ENCODE results near the gene SPRTN.

- TF ChIP-seq POLR2A (IDR thresholded peaks at IDR 0.05): no peak
- TF ChIP-seq, protein P1, sequence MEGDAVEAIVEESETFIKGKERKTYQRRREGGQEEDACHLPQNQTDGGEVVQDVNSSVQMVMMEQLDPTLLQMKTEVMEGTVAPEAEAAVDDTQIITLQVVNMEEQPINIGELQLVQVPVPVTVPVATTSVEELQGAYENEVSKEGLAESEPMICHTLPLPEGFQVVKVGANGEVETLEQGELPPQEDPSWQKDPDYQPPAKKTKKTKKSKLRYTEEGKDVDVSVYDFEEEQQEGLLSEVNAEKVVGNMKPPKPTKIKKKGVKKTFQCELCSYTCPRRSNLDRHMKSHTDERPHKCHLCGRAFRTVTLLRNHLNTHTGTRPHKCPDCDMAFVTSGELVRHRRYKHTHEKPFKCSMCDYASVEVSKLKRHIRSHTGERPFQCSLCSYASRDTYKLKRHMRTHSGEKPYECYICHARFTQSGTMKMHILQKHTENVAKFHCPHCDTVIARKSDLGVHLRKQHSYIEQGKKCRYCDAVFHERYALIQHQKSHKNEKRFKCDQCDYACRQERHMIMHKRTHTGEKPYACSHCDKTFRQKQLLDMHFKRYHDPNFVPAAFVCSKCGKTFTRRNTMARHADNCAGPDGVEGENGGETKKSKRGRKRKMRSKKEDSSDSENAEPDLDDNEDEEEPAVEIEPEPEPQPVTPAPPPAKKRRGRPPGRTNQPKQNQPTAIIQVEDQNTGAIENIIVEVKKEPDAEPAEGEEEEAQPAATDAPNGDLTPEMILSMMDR (IDR thresholded peaks at IDR 0.05): no peak
These were observed 15.1 kb upstream of the SPRTN start for GRCh38 chr1:231322880-231323530.

All from adrenal gland (tissue), 5 donors.